GM12878 (cell line): Measurements from ENCODE around the gene CACNA2D3.

Experiments
- CTCF ChIP-seq, 3 experiments: IDR thresholded peaks in 2 of 3; conservative IDR thresholded peaks in 1 of 3; 2 replicates each; pipeline ENCODE4 v1.5.1; 2011; ENCODE audit warnings: low read depth in 3 of 3, low read length in 3 of 3, mild to moderate bottlenecking in 3 of 3, control low read depth in 2 of 3, moderate library complexity in 2 of 3, inconsistent platforms in 1 of 3, mixed read lengths in 1 of 3; ENCODE audit not compliant: control insufficient read depth in 2 of 3, insufficient read depth in 1 of 3; ENCODE audit errors: extremely low read depth in 1 of 3
- JUND ChIP-seq: IDR thresholded peaks from 2 replicates; pipeline ENCODE4 v1.6.1; 2012; ENCODE audit warnings: low read depth, mild to moderate bottlenecking, low read length, improper control_type of control experiment, moderate library complexity
- MYC ChIP-seq: IDR thresholded peaks from 2 replicates; pipeline ENCODE4 v1.6.1; 2011; ENCODE audit warnings: mild to moderate bottlenecking, low read length, moderate library complexity, inconsistent platforms; ENCODE audit not compliant: insufficient read depth, insufficient replicate concordance, insufficient read length, severe bottlenecking
- POU2F2 ChIP-seq: IDR thresholded peaks from 3 replicates; pipeline ENCODE4 v1.6.1; 2011; ENCODE audit warnings: low read depth, mild to moderate bottlenecking, low read length, borderline replicate concordance
- REST ChIP-seq: IDR thresholded peaks from 2 replicates; pipeline ENCODE4 v1.6.1; 2012; ENCODE audit warnings: mild to moderate bottlenecking, low read depth, low read length
- USF2 ChIP-seq: IDR thresholded peaks from 2 replicates; pipeline ENCODE4 v1.6.1; 2011; ENCODE audit warnings: low read depth, low read length, improper control_type of control experiment, borderline replicate concordance
- ZBTB33 ChIP-seq: fragments of 450-650 bp; IDR thresholded peaks from 2 replicates; pipeline ENCODE4 v1.6.1; 2017; ENCODE audit warnings: mild to moderate bottlenecking

GRCh38 chr3:54957711-54958110, 835.4 kb downstream of the CACNA2D3 start:
- no peak for TF ChIP-seq ZBTB33
- TF ChIP-seq JUND: no peak
- TF ChIP-seq CTCF (IDR thresholded peaks at IDR 0.05 in 2 of 3, conservative IDR thresholded peaks at IDR 0.05 in 1 of 3; ENCODE audit: control insufficient read depth in 2 of 3, extremely low read depth in 1 of 3, insufficient read depth in 1 of 3, low read depth in 3 of 3, low read length in 3 of 3): no peak
- TF ChIP-seq MYC: no peak
- no peak for TF ChIP-seq USF2
- no peak for TF ChIP-seq REST
- TF ChIP-seq POU2F2: no peak
